SK-N-SH (cell line): ENCODE results near the gene SLC17A4. TPM values are rescaled to one million over a fixed set of nuclear protein-coding genes. Genes with fewer than 3 reads are reported as not detected.

Source experiments
- CTCF ChIA-PET: fragments of 300-600, 350-600 bp; formaldehyde crosslinking; extraction: SDS; loops from one replicate; lab custom pipeline; 2021; lab: Yijun Ruan, JAX
- POLR2A ChIA-PET: fragments of 350-600 bp; sonication (Branson Sonifier 250); formaldehyde crosslinking; extraction: SDS; loops from one replicate; lab custom pipeline; 2020; ENCODE audit warnings: antibody characterized with exemption, inconsistent platforms; lab: Yijun Ruan, JAX
- DNase-seq: peaks from one replicate; pipeline ENCODE4 v3.0.0; 2012
- H2AFZ ChIP-seq: fragments of 200-600 bp; sonication (generic); 2 replicates; pipeline ENCODE4 v1.8.1; 2016; ENCODE audit warnings: antibody characterized with exemption, mild to moderate bottlenecking, low read depth
- H3F3A ChIP-seq: fragments of 200-600 bp; sonication (generic); replicated peaks from 2 replicates; pipeline ENCODE3; 2016; ENCODE audit warnings: antibody characterized with exemption, mild to moderate bottlenecking; ENCODE audit not compliant: insufficient read depth
- H3K27ac ChIP-seq, 2 experiments: fragments of 200-500 bp in 1 of 2; fragments of 200-600 bp in 1 of 2; sonication (Bioruptor generic) in 1 of 2; sonication (generic), shearing (Covaris generic) in 1 of 2; 2 replicates each; pipeline versions ENCODE4 v1.5.1 to v1.6.1; 2014 to 2016; ENCODE audit warnings: low read depth in 2 of 2, inconsistent platforms in 1 of 2, low read length in 1 of 2, mild to moderate bottlenecking in 1 of 2, mixed read lengths in 1 of 2
- H3K27me3 ChIP-seq: fragments of 200-600 bp; sonication (generic), shearing (Covaris generic); 2 replicates; pipeline ENCODE4 v1.6.1; 2016; ENCODE audit warnings: mixed run types; ENCODE audit not compliant: insufficient read depth
- H3K36me3 ChIP-seq, 2 experiments: fragments of 200-500 bp in 1 of 2; fragments of 200-600 bp in 1 of 2; sonication (Bioruptor generic) in 1 of 2; sonication (generic) in 1 of 2; replicated peaks in 1 of 2; 2 replicates each; pipeline versions ENCODE3 to v1.5.1; 2014 to 2016; ENCODE audit warnings: low read length in 1 of 2, mild to moderate bottlenecking in 1 of 2; ENCODE audit not compliant: insufficient read depth in 2 of 2, control insufficient read depth in 1 of 2
- H3K4me1 ChIP-seq, 2 experiments: fragments of 200-500 bp in 1 of 2; fragments of 200-600 bp in 1 of 2; sonication (Bioruptor generic) in 1 of 2; sonication (generic), shearing (Covaris generic) in 1 of 2; 2 replicates each; pipeline versions ENCODE4 v1.5.1 to v1.6.1; 2014 to 2016; ENCODE audit warnings: low read depth in 1 of 2, low read length in 1 of 2, mixed run types in 1 of 2; ENCODE audit not compliant: insufficient read depth in 2 of 2, control insufficient read depth in 1 of 2
- H3K4me2 ChIP-seq: fragments of 200-600 bp; sonication (generic), shearing (Covaris generic); 2 replicates; pipeline ENCODE4 v1.6.1; 2017; ENCODE audit warnings: mixed run types
- H3K4me3 ChIP-seq, 2 experiments: fragments of 200-500 bp in 1 of 2; fragments of 200-600 bp in 1 of 2; sonication (Bioruptor generic) in 1 of 2; sonication (generic), shearing (Covaris generic) in 1 of 2; 2 replicates each; pipeline versions ENCODE4 v1.5.1 to v1.8.1; 2014 to 2016; ENCODE audit warnings: low read depth in 2 of 2, inconsistent platforms in 1 of 2, low read length in 1 of 2, mild to moderate bottlenecking in 1 of 2, mixed read lengths in 1 of 2, moderate library complexity in 1 of 2
- H3K79me2 ChIP-seq: fragments of 200-600 bp; sonication (generic); 2 replicates; pipeline ENCODE4 v1.8.1; 2017; ENCODE audit warnings: mild to moderate bottlenecking; ENCODE audit not compliant: insufficient read depth
- H3K9ac ChIP-seq: fragments of 200-600 bp; sonication (generic); 2 replicates; pipeline ENCODE4 v1.6.1; 2017; ENCODE audit warnings: mixed run types
- H3K9me2 ChIP-seq: fragments of 200-600 bp; sonication (generic); 2 replicates; pipeline ENCODE4 v1.6.1; 2017; ENCODE audit warnings: mixed run types
- H3K9me3 ChIP-seq: fragments of 200-600 bp; sonication (generic); 2 replicates; pipeline ENCODE4 v1.6.1; 2017; ENCODE audit warnings: mixed run types, mild to moderate bottlenecking, moderate library complexity
- H4K20me1 ChIP-seq: fragments of 200-600 bp; sonication (generic); 2 replicates; pipeline ENCODE4 v1.6.1; 2017; ENCODE audit warnings: mild to moderate bottlenecking, mixed run types; ENCODE audit not compliant: insufficient read depth
- CTCF ChIP-seq: fragments of 200-600 bp; sonication (generic); IDR thresholded peaks from 2 replicates; pipeline ENCODE4 v1.6.1; 2017; ENCODE audit warnings: antibody characterized with exemption, mild to moderate bottlenecking, moderate library complexity
- EP300 ChIP-seq, 2 experiments: IDR thresholded peaks; 2 replicates each; pipeline versions ENCODE4 v1.4.0 to v1.6.1; 2012; ENCODE audit warnings: borderline replicate concordance in 1 of 2, low read depth in 1 of 2, low read length in 1 of 2
- EZH2phosphoT487 ChIP-seq: fragments of 200-600 bp; sonication (generic); IDR thresholded peaks from 2 replicates; pipeline ENCODE4 v1.6.1; 2017; ENCODE audit warnings: low read depth, mixed run types, mild to moderate bottlenecking, antibody characterized with exemption, moderate library complexity, borderline replicate concordance
- FOSL2 ChIP-seq: IDR thresholded peaks from 2 replicates; pipeline ENCODE4 v1.4.0; 2012; ENCODE audit warnings: low read depth, mild to moderate bottlenecking, moderate library complexity, borderline replicate concordance
- FOXJ3 ChIP-seq: sonication (generic); formaldehyde crosslinking; IDR thresholded peaks from 2 replicates; pipeline ENCODE4 v1.5.1; 2020; ENCODE audit warnings: mild to moderate bottlenecking, missing genetic modification reagents
- FOXM1 ChIP-seq: IDR thresholded peaks from 2 replicates; pipeline ENCODE4 v1.4.0; 2012; ENCODE audit warnings: low read depth, mild to moderate bottlenecking
- GABPA ChIP-seq: IDR thresholded peaks from 2 replicates; pipeline ENCODE4 v1.4.0; 2012; ENCODE audit warnings: low read depth, mild to moderate bottlenecking
- JUND ChIP-seq: IDR thresholded peaks from 2 replicates; pipeline ENCODE4 v1.4.0; 2012
- NRF1 ChIP-seq: IDR thresholded peaks from 2 replicates; pipeline ENCODE4 v1.6.1; 2012; ENCODE audit warnings: low read depth, mild to moderate bottlenecking, low read length
- RAD21 ChIP-seq: IDR thresholded peaks from 2 replicates; pipeline ENCODE4 v1.6.1; 2012; ENCODE audit warnings: mild to moderate bottlenecking, low read length
- RCOR1 ChIP-seq: fragments of 150-350 bp; IDR thresholded peaks from 2 replicates; pipeline ENCODE4 v1.6.1; 2017; ENCODE audit warnings: antibody characterized with exemption, low read length
- SMC3 ChIP-seq: IDR thresholded peaks from 2 replicates; pipeline ENCODE4 v1.6.1; 2012; ENCODE audit warnings: low read depth, low read length, improper control_type of control experiment
- TCF12 ChIP-seq: IDR thresholded peaks from 2 replicates; pipeline ENCODE4 v1.4.0; 2012
- ZBTB33 ChIP-seq: IDR thresholded peaks from 2 replicates; pipeline ENCODE4 v1.4.0; 2012; ENCODE audit warnings: low read depth, borderline replicate concordance
- WGBS: methylation state at CpG from one replicate; pipeline ENCODE4 v1.1.6; 2017; ENCODE audit warnings: low lambda C conversion rate; 5-methylcytosine and 5-hydroxymethylcytosine counted together
- polyA plus RNA-seq, 3 experiments: library from polyadenylated mRNA; depleted of rRNA; stranded (reverse); fragments of >200 nt; gene quantifications; 2 replicates each; pipeline ENCODE4 v1.2.3, GENCODE V29; 2012
- TF ChIP-seq, protein P1 (sequence below): IDR thresholded peaks from 2 replicates; pipeline ENCODE4 v1.6.1; 2012; ENCODE audit warnings: mild to moderate bottlenecking, low read depth, low read length, moderate library complexity
- TF ChIP-seq, protein P2 (sequence below): fragments of 150-350 bp; IDR thresholded peaks from 2 replicates; pipeline ENCODE4 v1.6.1; 2017; ENCODE audit warnings: antibody characterized with exemption, low read length, low read depth, borderline replicate concordance

The SLC17A4 gene
- polyA plus RNA-seq, 1 of the 3 experiments (the other 2 are of a cell fraction), result not detected

DNA sequence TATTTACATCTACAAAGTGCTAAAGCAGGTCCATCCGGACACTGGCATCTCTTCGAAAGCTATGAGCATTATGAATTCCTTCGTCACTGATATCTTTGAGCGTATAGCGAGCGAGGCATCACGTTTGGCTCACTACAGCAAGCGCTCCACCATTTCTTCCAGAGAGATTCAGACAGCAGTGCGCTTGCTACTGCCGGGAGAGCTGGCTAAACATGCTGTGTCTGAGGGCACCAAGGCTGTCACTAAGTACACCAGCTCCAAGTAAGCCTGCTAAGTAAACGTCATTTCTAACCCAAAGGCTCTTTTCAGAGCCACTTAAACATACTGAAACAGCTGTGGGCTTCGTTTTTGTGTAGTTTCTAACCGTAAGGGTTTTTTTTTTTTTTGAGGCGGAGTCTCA, 27.5 kb upstream of the SLC17A4 start (continued):
- TF ChIP-seq FOXJ3 (CRISPR knock-in tag) (no peak), FOXM1 (no peak), EP300 (IDR thresholded peaks at IDR 0.05; ENCODE audit: borderline replicate concordance in 1 of 2, low read depth in 1 of 2, low read length in 1 of 2) (no peak), GABPA (no peak)
- TF ChIP-seq, protein P1, sequence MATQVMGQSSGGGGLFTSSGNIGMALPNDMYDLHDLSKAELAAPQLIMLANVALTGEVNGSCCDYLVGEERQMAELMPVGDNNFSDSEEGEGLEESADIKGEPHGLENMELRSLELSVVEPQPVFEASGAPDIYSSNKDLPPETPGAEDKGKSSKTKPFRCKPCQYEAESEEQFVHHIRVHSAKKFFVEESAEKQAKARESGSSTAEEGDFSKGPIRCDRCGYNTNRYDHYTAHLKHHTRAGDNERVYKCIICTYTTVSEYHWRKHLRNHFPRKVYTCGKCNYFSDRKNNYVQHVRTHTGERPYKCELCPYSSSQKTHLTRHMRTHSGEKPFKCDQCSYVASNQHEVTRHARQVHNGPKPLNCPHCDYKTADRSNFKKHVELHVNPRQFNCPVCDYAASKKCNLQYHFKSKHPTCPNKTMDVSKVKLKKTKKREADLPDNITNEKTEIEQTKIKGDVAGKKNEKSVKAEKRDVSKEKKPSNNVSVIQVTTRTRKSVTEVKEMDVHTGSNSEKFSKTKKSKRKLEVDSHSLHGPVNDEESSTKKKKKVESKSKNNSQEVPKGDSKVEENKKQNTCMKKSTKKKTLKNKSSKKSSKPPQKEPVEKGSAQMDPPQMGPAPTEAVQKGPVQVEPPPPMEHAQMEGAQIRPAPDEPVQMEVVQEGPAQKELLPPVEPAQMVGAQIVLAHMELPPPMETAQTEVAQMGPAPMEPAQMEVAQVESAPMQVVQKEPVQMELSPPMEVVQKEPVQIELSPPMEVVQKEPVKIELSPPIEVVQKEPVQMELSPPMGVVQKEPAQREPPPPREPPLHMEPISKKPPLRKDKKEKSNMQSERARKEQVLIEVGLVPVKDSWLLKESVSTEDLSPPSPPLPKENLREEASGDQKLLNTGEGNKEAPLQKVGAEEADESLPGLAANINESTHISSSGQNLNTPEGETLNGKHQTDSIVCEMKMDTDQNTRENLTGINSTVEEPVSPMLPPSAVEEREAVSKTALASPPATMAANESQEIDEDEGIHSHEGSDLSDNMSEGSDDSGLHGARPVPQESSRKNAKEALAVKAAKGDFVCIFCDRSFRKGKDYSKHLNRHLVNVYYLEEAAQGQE, result no peak

- no peak for DNase-seq
- no peak overlapping the region for H2AFZ ChIP-seq
- H3K27me3 ChIP-seq, result no peaks in the 10 kb centered on the region
- no peaks in the 10 kb centered on the region for H3K9me3 ChIP-seq
- H3K27ac ChIP-seq, result no peak overlapping the region
- no peaks in the 10 kb centered on the region for H3F3A ChIP-seq
- TF ChIP-seq GABPA (no peak), NRF1 (no peak), RAD21 (no peak)
- H3K4me1 ChIP-seq, result no peaks in the 10 kb centered on the region
- H4K20me1 ChIP-seq, result no peaks in the 10 kb centered on the region
- no peak overlapping the region for H3K4me3 ChIP-seq
- H3K4me2 ChIP-seq, result no peak overlapping the region
- H3K36me3 ChIP-seq, result no peaks in the 10 kb centered on the region
- H3K9me2 ChIP-seq, result no peaks in the 10 kb centered on the region
- ChIA-PET POLR2A (no interaction called here), CTCF (interaction anchor here (0.6 to 2.1 kb wide), 2 partner anchors 11 to 27 kb away, joined by 3 to 10 read pairs; no protein-coding TSS in a partner anchor)
- H3K79me2 ChIP-seq, result no peaks in the 10 kb centered on the region
- no peak overlapping the region for H3K9ac ChIP-seq
- WGBS, result 59% methylated on average over 3 of the region's 3 CpGs
Measured at GRCh38 chr6:25730907-25731306, 23.6 kb upstream of the SLC17A4 start.

DNA sequence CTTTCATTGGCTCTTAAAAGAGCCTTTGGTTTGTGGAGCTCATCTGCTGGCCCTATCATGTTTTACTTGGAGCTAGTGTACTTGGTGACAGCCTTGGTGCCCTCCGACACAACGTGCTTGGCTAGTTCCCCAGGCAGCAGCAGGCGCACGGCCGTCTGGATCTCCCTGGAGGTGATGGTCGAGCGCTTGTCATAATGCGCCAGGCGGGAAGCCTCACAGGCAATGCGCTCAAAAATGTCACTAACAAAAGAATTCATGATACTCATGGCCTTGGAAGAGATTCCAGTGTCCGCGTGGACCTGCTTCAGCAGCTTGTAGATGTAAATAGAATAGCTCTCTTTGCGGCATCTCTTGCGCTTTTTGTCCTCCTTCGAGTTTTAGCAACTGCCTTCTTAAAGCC, 22.8 kb upstream of the SLC17A4 start:
- no peaks in the 10 kb centered on the region for H3K9me2 ChIP-seq
- H3K4me3 ChIP-seq, result no peak overlapping the region
- no peak overlapping the region for H3K9ac ChIP-seq
- no peak overlapping the region for H3K4me2 ChIP-seq
- H3K27me3 ChIP-seq, result no peaks in the 10 kb centered on the region
- 76% methylated on average over 15 of the region's 15 CpGs for WGBS
- H3K79me2 ChIP-seq, result no peaks in the 10 kb centered on the region
- CTCF ChIA-PET, result interaction anchor here (0.6 to 2.1 kb wide), 3 partner anchors 11 to 26 kb away, joined by 3 to 10 read pairs (median 3); no protein-coding TSS in a partner anchor
- H3F3A ChIP-seq, result no peaks in the 10 kb centered on the region
- POLR2A ChIA-PET, result no interaction called here
- H4K20me1 ChIP-seq, result no peaks in the 10 kb centered on the region
- no peaks in the 10 kb centered on the region for H3K36me3 ChIP-seq
- no peak overlapping the region for H3K27ac ChIP-seq
- H3K4me1 ChIP-seq, result no peaks in the 10 kb centered on the region
- no peaks in the 10 kb centered on the region for H3K9me3 ChIP-seq
- DNase-seq, result no peak
- no peak overlapping the region for H2AFZ ChIP-seq
- TF ChIP-seq FOSL2 (no peak), JUND (no peak), CTCF (no peak), RCOR1 (no peak), ZBTB33 (no peak), FOXJ3 (CRISPR knock-in tag) (no peak), SMC3 (no peak), TCF12 (no peak), EZH2phosphoT487 (no peak)
- TF ChIP-seq, protein P2, sequence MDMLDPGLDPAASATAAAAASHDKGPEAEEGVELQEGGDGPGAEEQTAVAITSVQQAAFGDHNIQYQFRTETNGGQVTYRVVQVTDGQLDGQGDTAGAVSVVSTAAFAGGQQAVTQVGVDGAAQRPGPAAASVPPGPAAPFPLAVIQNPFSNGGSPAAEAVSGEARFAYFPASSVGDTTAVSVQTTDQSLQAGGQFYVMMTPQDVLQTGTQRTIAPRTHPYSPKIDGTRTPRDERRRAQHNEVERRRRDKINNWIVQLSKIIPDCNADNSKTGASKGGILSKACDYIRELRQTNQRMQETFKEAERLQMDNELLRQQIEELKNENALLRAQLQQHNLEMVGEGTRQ, result no peak
